Lung (tissue), 12 donors: Measurements from ENCODE around the gene DCN. TPM values are rescaled to one million over a fixed set of nuclear protein-coding genes. Genes with fewer than 3 reads are reported as not detected.
A peak's percentile ranks its signal among the peaks of the same experiment; 100 is the strongest.

Experiments
- ATAC-seq: fragments of 200-7000 bp; cut with Tn5 transposase; one replicate; pipeline ENCODE4 v1.9.1; 2020; ENCODE audit warnings: moderate number of reproducible peaks; ENCODE audit not compliant: insufficient read depth, low FRiP score
- DNase-seq, 3 donors: peaks; one replicate each; pipeline ENCODE4 v3.0.0-alpha.2; 2013 to 2017
- H3K27ac ChIP-seq, 2 donors: one replicate each; pipeline ENCODE4 v1.5.1; 2013; ENCODE audit warnings: mild to moderate bottlenecking in 2 of 2, moderate library complexity in 2 of 2, control low read depth in 1 of 2, inconsistent platforms in 1 of 2, low read depth in 1 of 2, low read length in 1 of 2
- H3K27me3 ChIP-seq, 3 donors: one replicate each; pipeline ENCODE4 v1.5.1; 2013; ENCODE audit warnings: low read length in 2 of 3; ENCODE audit not compliant: control insufficient read depth in 3 of 3, insufficient read depth in 3 of 3
- H3K36me3 ChIP-seq, 4 donors: one replicate each; pipeline ENCODE4 v1.5.1; 2013; ENCODE audit warnings: low read length in 4 of 4, mild to moderate bottlenecking in 1 of 4, moderate library complexity in 1 of 4; ENCODE audit not compliant: control insufficient read depth in 4 of 4, insufficient read depth in 4 of 4
- H3K4me1 ChIP-seq, 5 donors: one replicate each; pipeline ENCODE4 v1.5.1; 2013; ENCODE audit warnings: low read length in 5 of 5, mild to moderate bottlenecking in 2 of 5, moderate library complexity in 1 of 5; ENCODE audit not compliant: control insufficient read depth in 5 of 5, insufficient read depth in 5 of 5
- H3K4me3 ChIP-seq: one replicate; pipeline ENCODE4 v1.5.1; 2013; ENCODE audit warnings: mild to moderate bottlenecking, control low read depth, moderate library complexity
- H3K9ac ChIP-seq, 2 donors: one replicate each; pipeline ENCODE4 v1.5.1; 2013; ENCODE audit warnings: low read length in 2 of 2, control low read depth in 1 of 2; ENCODE audit not compliant: insufficient read depth in 1 of 2
- H3K9me3 ChIP-seq, 4 donors: one replicate each; pipeline ENCODE4 v1.5.1; 2013; ENCODE audit warnings: low read length in 3 of 4, mild to moderate bottlenecking in 1 of 4, moderate library complexity in 1 of 4; ENCODE audit not compliant: control insufficient read depth in 4 of 4, insufficient read depth in 3 of 4
- CTCF ChIP-seq: IDR thresholded peaks from 2 replicates; pipeline ENCODE4 v1.5.1; 2012; ENCODE audit warnings: mild to moderate bottlenecking; ENCODE audit errors: control extremely low read depth, extremely low read depth
- WGBS, 2 donors: extraction: QIAGEN DNeasy Blood & Tissue Kit; methylation state at CpG; one replicate each; pipeline ENCODE4 v1.1.7; 2013; 5-methylcytosine and 5-hydroxymethylcytosine counted together
- polyA plus RNA-seq, 2 donors: library from polyadenylated mRNA; stranded (reverse); fragments of 200-250 nt; gene quantifications; one replicate each; pipeline ENCODE4 v1.2.1, GENCODE V29; 2013
- total RNA-seq, 2 donors: library from RNA; depleted of rRNA in 1 of 2; stranded (reverse); fragments of >200 nt in 1 of 2; gene quantifications; one replicate each; pipeline ENCODE4 v1.2.1, GENCODE V29; 2014 to 2021
- donor health status: control.
- donor health status: control.
- donor health status: Bipolar disorder and iron deficiency.
- donor health status: healthy.
- donor health status: DM: yes; HTN: yes; CAD: no.

DCN gene
- total and polyA plus RNA-seq, 4 donors = 178 to 1,047 (median 509) TPM

- ATAC-seq (no peak), DNase-seq (no peak)
- no peaks in the 10 kb centered on the region for H3K36me3 ChIP-seq
- no peaks in the 10 kb centered on the region for H3K27me3 ChIP-seq
- no peaks in the 10 kb centered on the region for H3K9me3 ChIP-seq
- H3K9ac ChIP-seq = no peak overlapping the region
- peaks cover 0 to 2% (median 0%) of the 10 kb centered on the region in 5 donors for H3K4me1 ChIP-seq
- no peak overlapping the region for H3K4me3 ChIP-seq
- no peak overlapping the region for H3K27ac ChIP-seq
- no peak for TF ChIP-seq CTCF
These were observed 36.9 kb upstream of the DCN start for GRCh38 chr12:91219511-91219910.

DNA sequence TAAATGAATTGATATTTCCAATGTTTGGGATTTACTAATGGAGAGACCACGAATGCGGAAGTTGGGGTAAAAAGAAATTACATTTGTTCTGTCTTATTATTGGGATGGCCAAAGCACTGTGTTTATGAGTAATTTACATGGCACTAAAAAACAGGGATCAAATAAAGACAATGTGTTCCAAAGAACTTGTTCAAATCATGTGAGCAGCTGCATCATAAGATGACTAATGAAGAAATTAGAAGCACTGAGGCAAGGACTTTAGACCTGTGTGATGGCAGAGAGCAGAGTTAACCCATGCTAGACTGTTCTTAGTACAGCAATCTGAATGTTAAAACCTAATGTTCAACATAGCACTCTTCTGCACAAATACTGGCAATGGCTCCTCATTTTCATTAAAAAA, 34.3 kb upstream of the DCN start:
- Histone ChIP-seq H3K9me3 (no peaks in the 10 kb centered on the region), H3K27ac (no peak overlapping the region), H3K36me3 (no peaks in the 10 kb centered on the region), H3K9ac (no peak overlapping the region), H3K4me1 (peaks cover 0 to 5% (median 0%) of the 10 kb centered on the region in 5 donors), H3K4me3 (no peak overlapping the region), H3K27me3 (no peaks in the 10 kb centered on the region)
- TF ChIP-seq CTCF = no peak
- DNase-seq (no peak), ATAC-seq (no peak)
- WGBS, 2 donors = 93% methylated on average over 2 of the region's 2 CpGs

DNA sequence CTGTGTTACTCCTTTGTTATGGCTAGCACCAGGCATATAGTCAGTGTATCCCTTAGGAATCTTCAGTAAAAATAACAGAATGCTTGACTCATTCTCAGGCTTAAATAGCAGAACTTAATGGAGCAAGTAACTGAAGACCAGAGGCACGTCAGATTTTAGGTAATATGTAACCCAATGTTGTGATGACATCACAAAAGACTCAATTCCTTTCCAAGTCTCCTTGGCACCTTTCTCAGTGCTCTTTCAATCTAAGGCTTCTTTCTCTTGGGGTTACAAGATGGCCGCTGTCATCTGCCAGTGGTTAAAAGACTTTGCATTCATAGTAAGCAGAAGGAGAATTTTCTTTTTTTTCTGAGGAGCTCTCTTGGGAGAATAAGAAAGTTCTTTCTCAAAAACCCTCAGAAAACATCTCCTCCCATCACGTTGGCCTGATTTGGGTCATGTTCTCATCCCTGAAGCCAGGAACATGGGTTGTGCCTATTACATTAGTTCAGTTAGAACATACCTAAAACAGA, 33.4 kb upstream of the DCN start:
- WGBS, 2 donors = 80 to 84% methylated on average over 3 of the region's 3 CpGs
- Histone ChIP-seq H3K4me3 (no peak overlapping the region), H3K4me1 (peaks cover 0 to 11% (median 0%) of the 10 kb centered on the region in 5 donors), H3K27me3 (no peaks in the 10 kb centered on the region), H3K9me3 (no peaks in the 10 kb centered on the region), H3K27ac (no peak overlapping the region), H3K9ac (no peak overlapping the region), H3K36me3 (no peaks in the 10 kb centered on the region)
- ATAC-seq (no peak), DNase-seq (no peak)
- no peak for TF ChIP-seq CTCF

DNA sequence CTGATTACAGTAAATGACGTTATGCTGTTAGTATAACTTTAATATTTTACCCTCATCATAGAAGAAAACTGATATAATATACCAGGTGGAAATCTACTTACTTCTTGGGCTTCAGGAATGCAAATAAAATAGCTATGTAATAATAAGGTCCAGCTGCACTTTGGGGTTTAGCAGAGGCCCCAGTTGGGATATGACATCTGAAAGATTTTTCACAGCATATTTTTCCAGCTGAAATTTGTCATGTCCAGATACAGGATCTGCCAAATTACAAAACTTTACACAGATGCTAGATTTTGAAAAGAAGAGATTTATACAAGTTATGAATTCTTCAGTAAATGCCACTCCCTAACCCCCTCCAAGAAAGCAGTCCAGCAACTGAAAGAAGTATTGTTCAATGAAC, 29.2 kb upstream of the DCN start:
- H3K4me1 ChIP-seq = peaks cover 0 to 11% (median 0%) of the 10 kb centered on the region in 5 donors
- H3K9ac ChIP-seq = no peak overlapping the region
- no peaks in the 10 kb centered on the region for H3K36me3 ChIP-seq
- no peaks in the 10 kb centered on the region for H3K27me3 ChIP-seq
- WGBS, 2 donors = 50 to 74% methylated on average over 1 of the region's 1 CpG
- H3K9me3 ChIP-seq = no peaks in the 10 kb centered on the region
- H3K27ac ChIP-seq = no peak overlapping the region
- H3K4me3 ChIP-seq = no peak overlapping the region
- ATAC-seq = no peak
- DNase-seq = peak; percentile 17 to 82 (median 76)
- no peak for TF ChIP-seq CTCF
